ENCODE results near the gene PCDH12.

The PCDH12 gene

DNA sequence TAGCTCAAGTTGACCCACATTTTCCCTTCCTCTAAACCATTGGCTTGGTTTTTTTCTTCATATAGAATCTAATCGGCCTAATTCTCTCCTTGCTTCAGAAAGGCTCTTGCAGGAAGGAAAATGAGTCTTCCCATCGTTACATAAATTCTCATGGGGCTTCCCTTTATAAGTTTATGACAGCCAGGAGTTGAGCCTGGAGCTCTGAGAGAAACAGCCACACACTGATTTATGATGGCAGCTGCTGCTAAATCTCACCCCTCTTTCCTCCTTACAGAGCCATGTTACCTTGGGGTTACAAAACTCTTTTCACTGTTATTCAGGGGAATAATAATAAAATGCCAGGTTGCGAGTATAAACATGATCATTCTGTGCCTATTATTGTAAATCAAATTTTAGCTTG lies 5.7 kb upstream of the PCDH12 start:
- Histone ChIP-seq H2BK5ac (ENCODE audit: low read length) (no peak overlapping the region), H3K27ac (ENCODE audit: low read depth, low read length) (no peak overlapping the region), H4K5ac (ENCODE audit: low read length) (no peak overlapping the region), H3K18ac (ENCODE audit: low read length) (no peak overlapping the region), H3K9ac (ENCODE audit: low read length) (no peak overlapping the region), H2BK15ac (replicated peaks; ENCODE audit: low read depth) (no peak overlapping the region), H3K36me3 (ENCODE audit: control insufficient read depth, insufficient read depth, low read length) (no peaks in the 10 kb centered on the region), H2AK5ac (ENCODE audit: low read length) (no peak overlapping the region), H3K79me2 (ENCODE audit: control insufficient read depth, insufficient read depth, low read length) (no peaks in the 10 kb centered on the region), H3K79me1 (ENCODE audit: low read length) (no peaks in the 10 kb centered on the region), H3K4me2 (ENCODE audit: low read length) (no peak overlapping the region), H3K23ac (ENCODE audit: low read length) (no peak overlapping the region), H3K27me3 (ENCODE audit: insufficient read depth, low read length, poor library complexity) (no peaks in the 10 kb centered on the region), H3K4me3 (ENCODE audit: low read length) (no peak overlapping the region), H3K56ac (ENCODE audit: low read length) (no peak overlapping the region), H3K4ac (ENCODE audit: low read depth, low read length) (no peak overlapping the region), H2BK120ac (ENCODE audit: low read depth, low read length) (no peak overlapping the region), H3K4me1 (ENCODE audit: control insufficient read depth, low read depth, low read length) (no peaks in the 10 kb centered on the region), H4K8ac (ENCODE audit: low read depth, low read length) (no peak overlapping the region)
- no peak for DNase-seq
- WGBS (ENCODE audit: extremely low coverage, insufficient coverage, low lambda C conversion rate): no CpG with 5 or more reads among the region's 3 CpGs

- no peak overlapping the region for H2BK15ac ChIP-seq (replicated peaks; ENCODE audit: low read depth)
- no peak overlapping the region for H4K8ac ChIP-seq (ENCODE audit: low read depth, low read length)
- no peak overlapping the region for H3K9ac ChIP-seq (ENCODE audit: low read length)
- no peaks in the 10 kb centered on the region for H3K27me3 ChIP-seq (ENCODE audit: insufficient read depth, low read length, poor library complexity)
- H3K79me1 ChIP-seq (ENCODE audit: low read length): no peaks in the 10 kb centered on the region
- H4K5ac ChIP-seq (ENCODE audit: low read length): no peak overlapping the region
- H2AK5ac ChIP-seq (ENCODE audit: low read length): no peak overlapping the region
- H3K4me1 ChIP-seq (ENCODE audit: control insufficient read depth, low read depth, low read length): no peaks in the 10 kb centered on the region
- no peaks in the 10 kb centered on the region for H3K36me3 ChIP-seq (ENCODE audit: control insufficient read depth, insufficient read depth, low read length)
- H3K4me2 ChIP-seq (ENCODE audit: low read length): no peak overlapping the region
- H3K56ac ChIP-seq (ENCODE audit: low read length): no peak overlapping the region
- no peak overlapping the region for H2BK120ac ChIP-seq (ENCODE audit: low read depth, low read length)
- H3K23ac ChIP-seq (ENCODE audit: low read length): no peak overlapping the region
- H2BK5ac ChIP-seq (ENCODE audit: low read length): no peak overlapping the region
- no CpG with 5 or more reads among the region's 3 CpGs for WGBS (ENCODE audit: extremely low coverage, insufficient coverage, low lambda C conversion rate)
- H3K4me3 ChIP-seq (ENCODE audit: low read length): no peak overlapping the region
- no peaks in the 10 kb centered on the region for H3K79me2 ChIP-seq (ENCODE audit: control insufficient read depth, insufficient read depth, low read length)
- no peak overlapping the region for H3K27ac ChIP-seq (ENCODE audit: low read depth, low read length)
- H3K4ac ChIP-seq (ENCODE audit: low read depth, low read length): no peak overlapping the region
- no peak for DNase-seq
- no peak overlapping the region for H3K18ac ChIP-seq (ENCODE audit: low read length)
Observed at GRCh38 chr5:141961466-141961865, 3.5 kb upstream of the PCDH12 start.

GRCh38 chr5:141960449-141961323 lies 2.7 kb upstream of the PCDH12 start:
- no peaks in the 10 kb centered on the region for H3K4me1 ChIP-seq (ENCODE audit: control insufficient read depth, low read depth, low read length)
- H3K27ac ChIP-seq (ENCODE audit: low read depth, low read length): no peak overlapping the region
- H4K8ac ChIP-seq (ENCODE audit: low read depth, low read length): no peak overlapping the region
- H4K5ac ChIP-seq (ENCODE audit: low read length): no peak overlapping the region
- no peak overlapping the region for H2AK5ac ChIP-seq (ENCODE audit: low read length)
- H3K4ac ChIP-seq (ENCODE audit: low read depth, low read length): no peak overlapping the region
- H2BK5ac ChIP-seq (ENCODE audit: low read length): no peak overlapping the region
- no peaks in the 10 kb centered on the region for H3K79me2 ChIP-seq (ENCODE audit: control insufficient read depth, insufficient read depth, low read length)
- DNase-seq: peak; percentile 88
- WGBS (ENCODE audit: extremely low coverage, insufficient coverage, low lambda C conversion rate): no CpG with 5 or more reads among the region's 14 CpGs
- no peak overlapping the region for H3K4me3 ChIP-seq (ENCODE audit: low read length)
- peak overlapping the region; percentile 40 for H3K56ac ChIP-seq (ENCODE audit: low read length)
- H3K36me3 ChIP-seq (ENCODE audit: control insufficient read depth, insufficient read depth, low read length): no peaks in the 10 kb centered on the region
- no peak overlapping the region for H3K4me2 ChIP-seq (ENCODE audit: low read length)
- H3K23ac ChIP-seq (ENCODE audit: low read length): no peak overlapping the region
- no peaks in the 10 kb centered on the region for H3K79me1 ChIP-seq (ENCODE audit: low read length)
- no peak overlapping the region for H2BK15ac ChIP-seq (replicated peaks; ENCODE audit: low read depth)
- H3K27me3 ChIP-seq (ENCODE audit: insufficient read depth, low read length, poor library complexity): no peaks in the 10 kb centered on the region
- no peak overlapping the region for H3K9ac ChIP-seq (ENCODE audit: low read length)
- H2BK120ac ChIP-seq (ENCODE audit: low read depth, low read length): no peak overlapping the region
- H3K18ac ChIP-seq (ENCODE audit: low read length): no peak overlapping the region

GRCh38 chr5:141960018-141960417 lies 2.0 kb upstream of the PCDH12 start:
- Histone ChIP-seq H3K4me2 (ENCODE audit: low read length) (no peak overlapping the region), H3K9ac (ENCODE audit: low read length) (no peak overlapping the region), H2AK5ac (ENCODE audit: low read length) (no peak overlapping the region), H3K36me3 (ENCODE audit: control insufficient read depth, insufficient read depth, low read length) (no peaks in the 10 kb centered on the region), H4K8ac (ENCODE audit: low read depth, low read length) (no peak overlapping the region), H3K79me1 (ENCODE audit: low read length) (no peaks in the 10 kb centered on the region), H3K4me1 (ENCODE audit: control insufficient read depth, low read depth, low read length) (no peaks in the 10 kb centered on the region), H4K5ac (ENCODE audit: low read length) (no peak overlapping the region), H3K27me3 (ENCODE audit: insufficient read depth, low read length, poor library complexity) (no peaks in the 10 kb centered on the region), H3K23ac (ENCODE audit: low read length) (no peak overlapping the region), H2BK120ac (ENCODE audit: low read depth, low read length) (no peak overlapping the region), H3K27ac (ENCODE audit: low read depth, low read length) (no peak overlapping the region), H2BK5ac (ENCODE audit: low read length) (no peak overlapping the region), H3K4me3 (ENCODE audit: low read length) (no peak overlapping the region), H3K18ac (ENCODE audit: low read length) (no peak overlapping the region), H3K56ac (ENCODE audit: low read length) (no peak overlapping the region), H2BK15ac (replicated peaks; ENCODE audit: low read depth) (no peak overlapping the region), H3K79me2 (ENCODE audit: control insufficient read depth, insufficient read depth, low read length) (no peaks in the 10 kb centered on the region), H3K4ac (ENCODE audit: low read depth, low read length) (no peak overlapping the region)
- no CpG with 5 or more reads among the region's 10 CpGs for WGBS (ENCODE audit: extremely low coverage, insufficient coverage, low lambda C conversion rate)
- peak; percentile 29 for DNase-seq

DNA sequence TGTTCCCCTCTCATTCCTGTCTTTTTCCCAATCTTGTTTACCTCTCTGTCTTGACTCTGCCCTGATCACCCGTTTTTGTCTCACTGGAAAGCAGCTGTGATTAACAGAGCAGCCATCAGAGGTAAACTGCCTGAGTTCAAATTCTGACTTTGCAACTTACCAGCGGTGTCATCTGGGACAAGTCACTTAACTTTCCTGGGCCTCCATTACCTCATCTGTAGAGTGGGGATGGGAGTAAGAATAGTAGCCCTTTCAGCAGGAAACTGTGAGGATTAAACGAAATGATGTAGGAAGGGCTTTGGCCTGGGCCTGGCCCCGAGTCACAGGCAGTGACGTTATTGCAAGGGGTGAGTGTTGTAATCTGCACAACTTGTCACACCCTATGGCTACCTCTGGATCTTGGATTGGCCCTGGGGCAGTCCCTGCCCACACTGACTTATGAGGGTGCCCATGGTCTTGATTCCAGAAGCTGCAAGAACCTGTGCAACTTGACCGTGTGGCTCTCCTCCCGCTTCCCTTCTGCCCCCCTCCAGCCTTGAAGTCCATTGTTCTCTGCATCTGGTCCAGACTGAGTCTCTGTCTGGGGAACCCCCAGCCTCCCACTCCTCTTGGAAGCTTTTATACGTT lies 657 bp upstream of the PCDH12 start:
- H4K5ac ChIP-seq (ENCODE audit: low read length): no peak overlapping the region
- H3K56ac ChIP-seq (ENCODE audit: low read length): no peak overlapping the region
- H3K79me1 ChIP-seq (ENCODE audit: low read length): no peaks in the 10 kb centered on the region
- WGBS (ENCODE audit: extremely low coverage, insufficient coverage, low lambda C conversion rate): no CpG with 5 or more reads among the region's 8 CpGs
- no peak overlapping the region for H4K8ac ChIP-seq (ENCODE audit: low read depth, low read length)
- no peaks in the 10 kb centered on the region for H3K36me3 ChIP-seq (ENCODE audit: control insufficient read depth, insufficient read depth, low read length)
- H3K27ac ChIP-seq (ENCODE audit: low read depth, low read length): no peak overlapping the region
- H2BK120ac ChIP-seq (ENCODE audit: low read depth, low read length): no peak overlapping the region
- H3K4me2 ChIP-seq (ENCODE audit: low read length): no peak overlapping the region
- DNase-seq: no peak
- no peak overlapping the region for H3K23ac ChIP-seq (ENCODE audit: low read length)
- no peaks in the 10 kb centered on the region for H3K27me3 ChIP-seq (ENCODE audit: insufficient read depth, low read length, poor library complexity)
- H2BK15ac ChIP-seq (replicated peaks; ENCODE audit: low read depth): no peak overlapping the region
- no peaks in the 10 kb centered on the region for H3K4me1 ChIP-seq (ENCODE audit: control insufficient read depth, low read depth, low read length)
- no peak overlapping the region for H3K4me3 ChIP-seq (ENCODE audit: low read length)
- H3K79me2 ChIP-seq (ENCODE audit: control insufficient read depth, insufficient read depth, low read length): no peaks in the 10 kb centered on the region
- H3K4ac ChIP-seq (ENCODE audit: low read depth, low read length): no peak overlapping the region
- H3K9ac ChIP-seq (ENCODE audit: low read length): no peak overlapping the region
- no peak overlapping the region for H3K18ac ChIP-seq (ENCODE audit: low read length)
- no peak overlapping the region for H2BK5ac ChIP-seq (ENCODE audit: low read length)
- no peak overlapping the region for H2AK5ac ChIP-seq (ENCODE audit: low read length)
